Endothelial cell (in vitro differentiated cells): ENCODE results near the gene ATL2. TPM values are rescaled to one million over a fixed set of nuclear protein-coding genes. Genes with fewer than 3 reads are reported as not detected.
A peak's percentile ranks its signal among the peaks of the same experiment; 100 is the strongest.

Experiments
- DNase-seq: peaks from one replicate; pipeline ENCODE4 v3.0.0; 2021; ENCODE audit warnings: low spot score
- H3K27ac Mint-ChIP-seq: one replicate; pipeline ENCODE4 v1.8.0; 2021; ENCODE audit warnings: mixed read lengths, inconsistent platforms; ENCODE audit not compliant: unreplicated experiment
- H3K27me3 Mint-ChIP-seq: one replicate; pipeline ENCODE4 v1.8.0; 2021; ENCODE audit warnings: mild to moderate bottlenecking, moderate library complexity, mixed read lengths, inconsistent platforms; ENCODE audit not compliant: unreplicated experiment
- H3K36me3 Mint-ChIP-seq: one replicate; pipeline ENCODE4 v1.8.0; 2021; ENCODE audit warnings: mild to moderate bottlenecking, low read depth, mixed read lengths, inconsistent platforms; ENCODE audit not compliant: unreplicated experiment
- H3K4me1 Mint-ChIP-seq: one replicate; pipeline ENCODE4 v1.8.0; 2021; ENCODE audit warnings: mild to moderate bottlenecking, mixed read lengths, inconsistent platforms; ENCODE audit not compliant: unreplicated experiment
- H3K4me3 Mint-ChIP-seq: one replicate; pipeline ENCODE4 v1.8.0; 2021; ENCODE audit warnings: mild to moderate bottlenecking, mixed read lengths, inconsistent platforms; ENCODE audit not compliant: unreplicated experiment
- H3K9me3 Mint-ChIP-seq: one replicate; pipeline ENCODE4 v1.8.0; 2021; ENCODE audit warnings: mixed read lengths, inconsistent platforms; ENCODE audit not compliant: unreplicated experiment
- long read RNA-seq: library from polyadenylated mRNA; unstranded; transcript quantifications from one replicate; pipeline ENCODE4 v2.0.0, GENCODE V29; 2020; ENCODE audit not compliant: unreplicated experiment
- total RNA-seq: library from RNA; stranded (reverse); fragmentation: NEBNext Ultra II Directional; extraction: Animal tissue kit (Norgen Biotek cat#: 25700); gene quantifications from one replicate; pipeline ENCODE4 v1.2.1, GENCODE V29; 2021; ENCODE audit not compliant: unreplicated experiment
- TF ChIP-seq, protein P1 (sequence below): fragments of 200-600 bp; sonication (generic); IDR thresholded peaks from one replicate; pipeline ENCODE4 v1.5.0; 2021; ENCODE audit warnings: antibody characterized with exemption; ENCODE audit not compliant: unreplicated experiment

The ATL2 gene
- 38.0 TPM for total RNA-seq
- long read RNA-seq, transcript ATL2-201 (13 exons, 2,868 nt) = major isoform, 5 of 7 reads
- long read RNA-seq, partial matches to known transcripts = 1 of 7 reads
- long read RNA-seq, other reads (novel, unspliced or antisense) = 1 of 7 reads

GRCh38 chr2:38377050-38377828, at the start of gene ATL2:
TSS of gene ATL2 (minus strand) at chr2:38377273. CDS start at chr2:38377260, 13 bp downstream.
- Mint-ChIP-seq H3K9me3 (no peaks in the 10 kb centered on the region), H3K4me1 (peaks cover 38% of the 10 kb centered on the region), H3K4me3 (peak within 1 kb of the TSS; percentile 94), H3K27me3 (peaks cover 9% of the 10 kb centered on the region), H3K36me3 (no peaks in the 10 kb centered on the region), H3K27ac (peak within 1 kb of the TSS; percentile 95)
- DNase-seq = peak; percentile 91
- TF ChIP-seq, protein P1, sequence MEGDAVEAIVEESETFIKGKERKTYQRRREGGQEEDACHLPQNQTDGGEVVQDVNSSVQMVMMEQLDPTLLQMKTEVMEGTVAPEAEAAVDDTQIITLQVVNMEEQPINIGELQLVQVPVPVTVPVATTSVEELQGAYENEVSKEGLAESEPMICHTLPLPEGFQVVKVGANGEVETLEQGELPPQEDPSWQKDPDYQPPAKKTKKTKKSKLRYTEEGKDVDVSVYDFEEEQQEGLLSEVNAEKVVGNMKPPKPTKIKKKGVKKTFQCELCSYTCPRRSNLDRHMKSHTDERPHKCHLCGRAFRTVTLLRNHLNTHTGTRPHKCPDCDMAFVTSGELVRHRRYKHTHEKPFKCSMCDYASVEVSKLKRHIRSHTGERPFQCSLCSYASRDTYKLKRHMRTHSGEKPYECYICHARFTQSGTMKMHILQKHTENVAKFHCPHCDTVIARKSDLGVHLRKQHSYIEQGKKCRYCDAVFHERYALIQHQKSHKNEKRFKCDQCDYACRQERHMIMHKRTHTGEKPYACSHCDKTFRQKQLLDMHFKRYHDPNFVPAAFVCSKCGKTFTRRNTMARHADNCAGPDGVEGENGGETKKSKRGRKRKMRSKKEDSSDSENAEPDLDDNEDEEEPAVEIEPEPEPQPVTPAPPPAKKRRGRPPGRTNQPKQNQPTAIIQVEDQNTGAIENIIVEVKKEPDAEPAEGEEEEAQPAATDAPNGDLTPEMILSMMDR = no peak

- no peak overlapping the region for H3K4me3 Mint-ChIP-seq
Observed at GRCh38 chr2:38423763-38424162, 46.7 kb upstream of the ATL2 start.

GRCh38 chr2:38421274-38422056, 44.4 kb upstream of the ATL2 start:
- H3K27me3 Mint-ChIP-seq = no peaks in the 10 kb centered on the region

More at GRCh38 chr2:38423763-38424162, 46.7 kb upstream of the ATL2 start:
- TF ChIP-seq, protein P1 = no peak
- peaks cover 6% of the 10 kb centered on the region for H3K4me1 Mint-ChIP-seq
- no peak overlapping the region for H3K27ac Mint-ChIP-seq
- H3K36me3 Mint-ChIP-seq = no peaks in the 10 kb centered on the region
- peaks cover 2% of the 10 kb centered on the region for H3K27me3 Mint-ChIP-seq
- DNase-seq = no peak
- H3K9me3 Mint-ChIP-seq = no peaks in the 10 kb centered on the region

DNA sequence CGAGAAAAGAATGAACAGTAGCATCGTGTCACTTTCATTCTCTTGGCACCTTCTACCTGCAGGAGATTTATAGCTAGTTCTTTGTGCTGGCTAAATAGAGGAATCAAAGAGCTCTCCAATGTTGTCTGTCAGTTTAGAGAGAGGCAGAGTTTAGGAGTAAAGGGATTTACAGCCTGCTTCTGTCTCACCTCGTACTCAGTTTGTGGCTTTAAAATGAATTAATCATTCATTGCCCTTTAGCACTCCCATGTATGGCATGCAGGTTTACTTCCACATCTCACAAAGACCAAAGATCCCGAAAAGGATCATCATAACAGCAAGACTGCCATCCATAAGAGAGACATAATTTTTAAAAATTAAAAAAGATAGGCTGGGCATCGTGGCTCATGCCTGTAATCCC, 42.4 kb upstream of the ATL2 start:
- Mint-ChIP-seq H3K4me1 (no peaks in the 10 kb centered on the region), H3K4me3 (no peak overlapping the region), H3K9me3 (no peaks in the 10 kb centered on the region), H3K27ac (no peak overlapping the region), H3K27me3 (peaks cover 4% of the 10 kb centered on the region), H3K36me3 (no peaks in the 10 kb centered on the region)
- no peak for DNase-seq
- TF ChIP-seq, protein P1 = no peak

More at GRCh38 chr2:38421274-38422056, 44.4 kb upstream of the ATL2 start:
- Mint-ChIP-seq H3K27ac (no peak overlapping the region), H3K9me3 (no peaks in the 10 kb centered on the region), H3K4me1 (no peaks in the 10 kb centered on the region), H3K36me3 (no peaks in the 10 kb centered on the region), H3K4me3 (no peak overlapping the region)
- TF ChIP-seq, protein P1 = no peak
- DNase-seq = no peak
